ENCODE data around the gene ITGB2.

GRCh38 chr21:44890961-44891541 is 29.6 kb downstream of the ITGB2 start:
- TF ChIP-seq CTCF (conservative IDR thresholded peaks at IDR 0.05; ENCODE audit: low read length) (no peak), EZH2phosphoT487 (IDR thresholded peaks at IDR 0.05; ENCODE audit: borderline replicate concordance) (no peak)

Data from Loucy (cell line).